Liver (tissue), 9 donors: ENCODE results near the gene PKD2L1. TPM values are rescaled to one million over a fixed set of nuclear protein-coding genes. Genes with fewer than 3 reads are reported as not detected.

Experiments used
- DNase-seq: peaks from one replicate; pipeline ENCODE4 v3.0.0-alpha.2; 2017; ENCODE audit warnings: low spot score
- H3K27ac ChIP-seq, 2 donors: one replicate each; pipeline ENCODE4 v1.7.0; 2013; ENCODE audit warnings: inconsistent platforms in 2 of 2, low read length in 2 of 2, control low read depth in 1 of 2, low read depth in 1 of 2, mild to moderate bottlenecking in 1 of 2
- H3K27me3 ChIP-seq, 4 donors: one replicate each; pipeline versions ENCODE4 v1.6.1 to v1.7.0; 2013; ENCODE audit warnings: low read length in 3 of 4, inconsistent platforms in 1 of 4, mild to moderate bottlenecking in 1 of 4, moderate library complexity in 1 of 4; ENCODE audit not compliant: control insufficient read depth in 4 of 4, insufficient read depth in 4 of 4
- H3K36me3 ChIP-seq, 4 donors: one replicate each; pipeline versions ENCODE4 v1.6.1 to v1.7.0; 2013; ENCODE audit warnings: low read length in 3 of 4, mild to moderate bottlenecking in 3 of 4, low read depth in 1 of 4, moderate library complexity in 1 of 4; ENCODE audit not compliant: control insufficient read depth in 4 of 4, insufficient read depth in 3 of 4
- H3K4me1 ChIP-seq, 4 donors: one replicate each; pipeline versions ENCODE4 v1.6.1 to v1.7.0; 2013; ENCODE audit warnings: low read length in 3 of 4, mild to moderate bottlenecking in 3 of 4, moderate library complexity in 1 of 4; ENCODE audit not compliant: control insufficient read depth in 4 of 4, insufficient read depth in 4 of 4
- H3K4me3 ChIP-seq, 3 donors: one replicate each; pipeline versions ENCODE4 v1.6.1 to v1.7.0; 2013; ENCODE audit warnings: low read length in 3 of 3, control low read depth in 1 of 3, low read depth in 1 of 3, mild to moderate bottlenecking in 1 of 3
- H3K9ac ChIP-seq, 2 donors: one replicate each; pipeline ENCODE4 v1.7.0; 2013; ENCODE audit warnings: low read length in 2 of 2, mild to moderate bottlenecking in 2 of 2, moderate library complexity in 2 of 2, control low read depth in 1 of 2, low read depth in 1 of 2
- H3K9me3 ChIP-seq, 4 donors: one replicate each; pipeline versions ENCODE4 v1.6.1 to v1.7.0; 2013; ENCODE audit warnings: low read length in 3 of 4; ENCODE audit not compliant: control insufficient read depth in 4 of 4
- FOXA1 ChIP-seq: IDR thresholded peaks from 2 replicates; pipeline ENCODE4 v1.6.1; 2016; ENCODE audit warnings: antibody characterized with exemption
- FOXA2 ChIP-seq: IDR thresholded peaks from 2 replicates; pipeline ENCODE4 v1.6.1; 2016; ENCODE audit warnings: antibody characterized with exemption
- GABPA ChIP-seq, 2 donors: IDR thresholded peaks in 1 of 2; conservative IDR thresholded peaks in 1 of 2; 2 replicates each; pipeline ENCODE4 v1.6.1; 2016; ENCODE audit warnings: antibody characterized with exemption in 2 of 2, mild to moderate bottlenecking in 1 of 2, moderate library complexity in 1 of 2
- HNF4A ChIP-seq, 2 donors: conservative IDR thresholded peaks; 2 replicates each; pipeline ENCODE4 v1.6.1; 2016; ENCODE audit warnings: antibody characterized with exemption in 2 of 2, mild to moderate bottlenecking in 2 of 2
- HNF4G ChIP-seq: IDR thresholded peaks from 2 replicates; pipeline ENCODE4 v1.6.1; 2016; ENCODE audit warnings: antibody characterized with exemption
- JUND ChIP-seq, 2 donors: IDR thresholded peaks; 2 replicates each; pipeline ENCODE4 v1.6.1; 2016; ENCODE audit warnings: antibody characterized with exemption in 2 of 2
- NR2F2 ChIP-seq: IDR thresholded peaks from 2 replicates; pipeline ENCODE4 v1.6.1; 2016; ENCODE audit warnings: antibody characterized with exemption
- RAD21 ChIP-seq, 2 donors: IDR thresholded peaks; 2 replicates each; pipeline ENCODE4 v1.6.1; 2016; ENCODE audit warnings: antibody characterized with exemption in 2 of 2, mild to moderate bottlenecking in 2 of 2
- RXRA ChIP-seq, 2 donors: IDR thresholded peaks; 2 replicates each; pipeline ENCODE4 v1.6.1; 2017 to 2018; ENCODE audit warnings: antibody characterized with exemption in 2 of 2, mild to moderate bottlenecking in 1 of 2
- SP1 ChIP-seq: IDR thresholded peaks from 2 replicates; pipeline ENCODE4 v1.6.1; 2018; ENCODE audit warnings: antibody characterized with exemption, mild to moderate bottlenecking
- TAF1 ChIP-seq: conservative IDR thresholded peaks from 2 replicates; pipeline ENCODE4 v1.6.1; 2016; ENCODE audit warnings: antibody characterized with exemption, mild to moderate bottlenecking
- YY1 ChIP-seq: IDR thresholded peaks from 2 replicates; pipeline ENCODE4 v1.6.1; 2016; ENCODE audit warnings: antibody characterized with exemption, mild to moderate bottlenecking
- WGBS: extraction: QIAGEN DNeasy Blood & Tissue Kit; methylation state at CpG from one replicate; pipeline ENCODE4 v1.1.7; 2013; 5-methylcytosine and 5-hydroxymethylcytosine counted together
- polyA plus RNA-seq, 2 donors: library from polyadenylated mRNA; stranded (reverse) in 1 of 2; unstranded in 1 of 2; fragments of 200-250 nt in 1 of 2; fragments of >200 nt in 1 of 2; fragmentation: Nextera tagmentation in 1 of 2; extraction: Ambion mirVana in 1 of 2; gene quantifications; one replicate each; pipeline versions ENCODE4 v1.2.1 to v1.2.3, GENCODE V29; 2013 to 2015
- total RNA-seq, 2 donors: library from RNA; depleted of rRNA; stranded (reverse); fragments of >200 nt; gene quantifications; one replicate each; pipeline ENCODE4 v1.2.3, GENCODE V29; 2014
- TF ChIP-seq, protein P1 (sequence below): IDR thresholded peaks from 2 replicates; pipeline ENCODE4 v1.6.1; 2016; ENCODE audit warnings: antibody characterized with exemption, mild to moderate bottlenecking
- TF ChIP-seq, protein P2 (sequence below): fragments of 150-350 bp; IDR thresholded peaks from 2 replicates; pipeline ENCODE4 v1.5.1; 2017; ENCODE audit warnings: improper control_type of control experiment, low read depth, low read length; ENCODE audit not compliant: missing input control
- TF ChIP-seq, protein P3 (sequence below): IDR thresholded peaks from 2 replicates; pipeline ENCODE4 v1.6.1; 2016; ENCODE audit warnings: antibody characterized with exemption
- TF ChIP-seq, protein P4 (sequence below): IDR thresholded peaks from 2 replicates; pipeline ENCODE4 v1.6.1; 2016; ENCODE audit warnings: antibody characterized with exemption
- donor health status: healthy.
- donor health status: healthy.
- donor health status: healthy.
- donor health status: healthy.
- donor health status: healthy.

Gene PKD2L1
- total and polyA plus RNA-seq, 4 donors = 0.06 to 0.15 (median 0.11) TPM

DNA sequence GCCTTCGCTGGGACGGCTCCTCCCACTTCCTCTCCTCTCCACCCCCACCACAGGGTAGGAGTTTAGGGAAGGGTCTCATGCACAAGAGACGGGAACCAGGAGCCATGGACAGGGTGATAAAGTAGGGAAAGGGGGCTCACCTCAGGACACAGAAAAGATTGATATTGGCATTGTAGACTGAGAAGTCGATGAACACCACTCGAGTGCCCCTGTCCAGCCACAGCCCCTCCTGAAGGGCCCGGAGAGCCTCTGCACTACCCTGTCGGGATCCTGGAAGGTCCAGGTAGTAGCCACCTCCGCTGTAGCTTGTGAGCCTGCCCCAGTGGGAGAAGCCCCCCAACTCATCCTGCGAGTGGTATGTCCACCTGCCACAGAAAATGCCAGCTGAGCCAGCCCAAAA lies 32.8 kb downstream of the PKD2L1 start:
- 80% methylated on average over 9 of the region's 9 CpGs for WGBS
- no peak for TF ChIP-seq HNF4A (conservative IDR thresholded peaks at IDR 0.05)
- TF ChIP-seq, protein P1, sequence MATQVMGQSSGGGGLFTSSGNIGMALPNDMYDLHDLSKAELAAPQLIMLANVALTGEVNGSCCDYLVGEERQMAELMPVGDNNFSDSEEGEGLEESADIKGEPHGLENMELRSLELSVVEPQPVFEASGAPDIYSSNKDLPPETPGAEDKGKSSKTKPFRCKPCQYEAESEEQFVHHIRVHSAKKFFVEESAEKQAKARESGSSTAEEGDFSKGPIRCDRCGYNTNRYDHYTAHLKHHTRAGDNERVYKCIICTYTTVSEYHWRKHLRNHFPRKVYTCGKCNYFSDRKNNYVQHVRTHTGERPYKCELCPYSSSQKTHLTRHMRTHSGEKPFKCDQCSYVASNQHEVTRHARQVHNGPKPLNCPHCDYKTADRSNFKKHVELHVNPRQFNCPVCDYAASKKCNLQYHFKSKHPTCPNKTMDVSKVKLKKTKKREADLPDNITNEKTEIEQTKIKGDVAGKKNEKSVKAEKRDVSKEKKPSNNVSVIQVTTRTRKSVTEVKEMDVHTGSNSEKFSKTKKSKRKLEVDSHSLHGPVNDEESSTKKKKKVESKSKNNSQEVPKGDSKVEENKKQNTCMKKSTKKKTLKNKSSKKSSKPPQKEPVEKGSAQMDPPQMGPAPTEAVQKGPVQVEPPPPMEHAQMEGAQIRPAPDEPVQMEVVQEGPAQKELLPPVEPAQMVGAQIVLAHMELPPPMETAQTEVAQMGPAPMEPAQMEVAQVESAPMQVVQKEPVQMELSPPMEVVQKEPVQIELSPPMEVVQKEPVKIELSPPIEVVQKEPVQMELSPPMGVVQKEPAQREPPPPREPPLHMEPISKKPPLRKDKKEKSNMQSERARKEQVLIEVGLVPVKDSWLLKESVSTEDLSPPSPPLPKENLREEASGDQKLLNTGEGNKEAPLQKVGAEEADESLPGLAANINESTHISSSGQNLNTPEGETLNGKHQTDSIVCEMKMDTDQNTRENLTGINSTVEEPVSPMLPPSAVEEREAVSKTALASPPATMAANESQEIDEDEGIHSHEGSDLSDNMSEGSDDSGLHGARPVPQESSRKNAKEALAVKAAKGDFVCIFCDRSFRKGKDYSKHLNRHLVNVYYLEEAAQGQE = no peak
- TF ChIP-seq, protein P2, sequence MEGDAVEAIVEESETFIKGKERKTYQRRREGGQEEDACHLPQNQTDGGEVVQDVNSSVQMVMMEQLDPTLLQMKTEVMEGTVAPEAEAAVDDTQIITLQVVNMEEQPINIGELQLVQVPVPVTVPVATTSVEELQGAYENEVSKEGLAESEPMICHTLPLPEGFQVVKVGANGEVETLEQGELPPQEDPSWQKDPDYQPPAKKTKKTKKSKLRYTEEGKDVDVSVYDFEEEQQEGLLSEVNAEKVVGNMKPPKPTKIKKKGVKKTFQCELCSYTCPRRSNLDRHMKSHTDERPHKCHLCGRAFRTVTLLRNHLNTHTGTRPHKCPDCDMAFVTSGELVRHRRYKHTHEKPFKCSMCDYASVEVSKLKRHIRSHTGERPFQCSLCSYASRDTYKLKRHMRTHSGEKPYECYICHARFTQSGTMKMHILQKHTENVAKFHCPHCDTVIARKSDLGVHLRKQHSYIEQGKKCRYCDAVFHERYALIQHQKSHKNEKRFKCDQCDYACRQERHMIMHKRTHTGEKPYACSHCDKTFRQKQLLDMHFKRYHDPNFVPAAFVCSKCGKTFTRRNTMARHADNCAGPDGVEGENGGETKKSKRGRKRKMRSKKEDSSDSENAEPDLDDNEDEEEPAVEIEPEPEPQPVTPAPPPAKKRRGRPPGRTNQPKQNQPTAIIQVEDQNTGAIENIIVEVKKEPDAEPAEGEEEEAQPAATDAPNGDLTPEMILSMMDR = no peak
- TF ChIP-seq, protein P3, sequence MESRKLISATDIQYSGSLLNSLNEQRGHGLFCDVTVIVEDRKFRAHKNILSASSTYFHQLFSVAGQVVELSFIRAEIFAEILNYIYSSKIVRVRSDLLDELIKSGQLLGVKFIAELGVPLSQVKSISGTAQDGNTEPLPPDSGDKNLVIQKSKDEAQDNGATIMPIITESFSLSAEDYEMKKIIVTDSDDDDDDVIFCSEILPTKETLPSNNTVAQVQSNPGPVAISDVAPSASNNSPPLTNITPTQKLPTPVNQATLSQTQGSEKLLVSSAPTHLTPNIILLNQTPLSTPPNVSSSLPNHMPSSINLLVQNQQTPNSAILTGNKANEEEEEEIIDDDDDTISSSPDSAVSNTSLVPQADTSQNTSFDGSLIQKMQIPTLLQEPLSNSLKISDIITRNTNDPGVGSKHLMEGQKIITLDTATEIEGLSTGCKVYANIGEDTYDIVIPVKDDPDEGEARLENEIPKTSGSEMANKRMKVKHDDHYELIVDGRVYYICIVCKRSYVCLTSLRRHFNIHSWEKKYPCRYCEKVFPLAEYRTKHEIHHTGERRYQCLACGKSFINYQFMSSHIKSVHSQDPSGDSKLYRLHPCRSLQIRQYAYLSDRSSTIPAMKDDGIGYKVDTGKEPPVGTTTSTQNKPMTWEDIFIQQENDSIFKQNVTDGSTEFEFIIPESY = no peak
- TF ChIP-seq, protein P4, sequence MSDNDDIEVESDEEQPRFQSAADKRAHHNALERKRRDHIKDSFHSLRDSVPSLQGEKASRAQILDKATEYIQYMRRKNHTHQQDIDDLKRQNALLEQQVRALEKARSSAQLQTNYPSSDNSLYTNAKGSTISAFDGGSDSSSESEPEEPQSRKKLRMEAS = no peak
- no peak for TF ChIP-seq NR2F2
- no peak for TF ChIP-seq FOXA2
- TF ChIP-seq SP1 = no peak
- no peak for TF ChIP-seq YY1
- no peak for TF ChIP-seq RAD21 (IDR thresholded peaks at IDR 0.05)
- TF ChIP-seq RXRA (IDR thresholded peaks at IDR 0.05) = no peak
- TF ChIP-seq TAF1 = no peak
- H3K4me3 ChIP-seq = no peak overlapping the region
- H3K27me3 ChIP-seq = no peaks in the 10 kb centered on the region
- no peak for DNase-seq
- peaks cover 0 to 15% (median 9%) of the 10 kb centered on the region in 4 donors for H3K4me1 ChIP-seq
- no peaks in the 10 kb centered on the region for H3K36me3 ChIP-seq
- H3K9me3 ChIP-seq = no peaks in the 10 kb centered on the region
- H3K9ac ChIP-seq = no peak overlapping the region
- H3K27ac ChIP-seq = no peak overlapping the region

DNA sequence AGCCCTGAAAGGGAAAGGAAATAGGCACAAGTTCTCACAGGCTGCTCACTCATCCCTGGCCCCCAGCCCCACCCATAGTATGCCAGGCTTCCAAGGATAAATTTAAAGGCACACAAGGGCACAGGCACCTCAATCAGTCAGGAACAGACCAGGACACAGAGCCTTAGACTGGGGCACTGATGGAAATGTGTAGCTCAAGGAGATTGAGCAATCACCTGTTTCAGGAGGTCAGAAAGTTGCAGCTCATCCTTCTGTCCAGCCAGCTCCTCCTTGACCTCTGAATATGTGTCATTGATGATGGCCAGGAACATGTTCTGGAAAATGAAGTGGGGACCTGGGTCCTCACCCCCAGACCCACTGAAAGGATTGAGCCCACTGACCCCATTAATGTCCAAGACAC lies 37.0 kb downstream of the PKD2L1 start:
- TF ChIP-seq RXRA (IDR thresholded peaks at IDR 0.05) (no peak), SP1 (no peak), HNF4G (no peak), JUND (IDR thresholded peaks at IDR 0.05) (no peak), TAF1 (no peak), NR2F2 (no peak), HNF4A (conservative IDR thresholded peaks at IDR 0.05) (no peak), GABPA (IDR thresholded peaks at IDR 0.05 in 1 of 2, conservative IDR thresholded peaks at IDR 0.05 in 1 of 2) (no peak), YY1 (no peak), FOXA1 (no peak), RAD21 (IDR thresholded peaks at IDR 0.05) (no peak)
- TF ChIP-seq, protein P1 = no peak
- TF ChIP-seq, protein P3 = no peak
- Histone ChIP-seq H3K27me3 (no peaks in the 10 kb centered on the region), H3K9me3 (no peaks in the 10 kb centered on the region), H3K36me3 (no peaks in the 10 kb centered on the region), H3K9ac (no peak overlapping the region), H3K4me1 (peaks cover 2 to 10% (median 6%) of the 10 kb centered on the region in 4 donors), H3K27ac (no peak overlapping the region), H3K4me3 (no peak overlapping the region)
- no peak for DNase-seq
